GM21723 (cell line): Measurements from ENCODE around the gene LGALS9.

Source experiments
- ATAC-seq: cut with Tn5 transposase; IDR thresholded peaks from one replicate; pipeline ENCODE4 v1.9.1; 2021; ENCODE audit warnings: mild to moderate bottlenecking, moderate library complexity; ENCODE audit not compliant: unreplicated experiment

LGALS9 gene

DNA sequence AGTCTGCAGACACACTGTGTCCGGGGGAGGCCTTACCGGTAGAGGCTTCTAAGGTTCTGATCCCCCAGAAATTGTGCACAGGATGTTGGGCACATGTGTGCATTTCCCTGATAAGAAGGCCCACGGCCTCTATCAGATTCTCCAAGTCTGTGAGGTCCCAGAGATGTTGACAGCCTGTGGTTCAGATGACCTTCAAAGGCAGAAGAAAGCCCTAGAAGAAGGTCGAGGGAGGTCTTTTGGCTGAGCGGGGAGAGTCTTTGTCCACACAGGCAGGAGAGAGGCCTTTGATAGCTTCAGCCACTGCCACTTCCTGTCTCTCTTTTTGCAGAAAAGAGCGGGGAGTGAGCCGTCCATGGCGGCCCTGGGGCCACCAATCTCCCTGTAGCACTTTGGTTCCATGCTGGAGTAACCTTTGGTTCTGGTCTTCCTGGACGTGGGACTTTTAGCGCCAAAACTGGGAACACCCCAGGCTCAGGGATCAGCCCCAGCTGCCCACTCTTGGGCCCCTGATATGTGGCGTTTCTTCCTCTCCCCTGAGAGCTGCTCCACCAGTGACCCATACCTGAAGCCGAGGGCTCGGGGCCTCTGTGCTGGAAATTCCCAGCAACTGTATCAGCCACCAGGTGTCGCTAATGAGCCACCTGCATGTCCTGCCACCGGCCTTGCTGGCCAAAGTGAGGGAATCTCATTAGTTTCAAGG lies 28.1 kb upstream of the LGALS9 start:
- ATAC-seq: no peak

DNA sequence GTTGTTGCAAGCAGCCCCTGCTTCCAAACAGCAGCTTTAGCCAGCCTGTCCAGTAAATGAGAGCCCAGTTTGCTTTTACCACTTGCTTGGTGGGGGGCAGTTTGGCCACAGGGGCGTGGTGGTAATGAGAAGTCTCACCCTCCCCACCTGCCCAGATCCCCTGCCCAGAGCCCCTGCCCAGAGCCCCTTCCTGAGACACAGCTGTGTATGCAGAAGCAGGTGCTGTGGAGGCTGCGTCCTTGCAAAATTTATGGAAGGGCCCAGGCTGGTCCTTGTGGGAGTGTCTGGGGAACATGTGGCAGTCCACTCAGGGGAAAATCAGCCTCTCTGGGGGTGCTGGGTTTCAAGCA lies 27.6 kb upstream of the LGALS9 start:
- ATAC-seq: no peak

DNA sequence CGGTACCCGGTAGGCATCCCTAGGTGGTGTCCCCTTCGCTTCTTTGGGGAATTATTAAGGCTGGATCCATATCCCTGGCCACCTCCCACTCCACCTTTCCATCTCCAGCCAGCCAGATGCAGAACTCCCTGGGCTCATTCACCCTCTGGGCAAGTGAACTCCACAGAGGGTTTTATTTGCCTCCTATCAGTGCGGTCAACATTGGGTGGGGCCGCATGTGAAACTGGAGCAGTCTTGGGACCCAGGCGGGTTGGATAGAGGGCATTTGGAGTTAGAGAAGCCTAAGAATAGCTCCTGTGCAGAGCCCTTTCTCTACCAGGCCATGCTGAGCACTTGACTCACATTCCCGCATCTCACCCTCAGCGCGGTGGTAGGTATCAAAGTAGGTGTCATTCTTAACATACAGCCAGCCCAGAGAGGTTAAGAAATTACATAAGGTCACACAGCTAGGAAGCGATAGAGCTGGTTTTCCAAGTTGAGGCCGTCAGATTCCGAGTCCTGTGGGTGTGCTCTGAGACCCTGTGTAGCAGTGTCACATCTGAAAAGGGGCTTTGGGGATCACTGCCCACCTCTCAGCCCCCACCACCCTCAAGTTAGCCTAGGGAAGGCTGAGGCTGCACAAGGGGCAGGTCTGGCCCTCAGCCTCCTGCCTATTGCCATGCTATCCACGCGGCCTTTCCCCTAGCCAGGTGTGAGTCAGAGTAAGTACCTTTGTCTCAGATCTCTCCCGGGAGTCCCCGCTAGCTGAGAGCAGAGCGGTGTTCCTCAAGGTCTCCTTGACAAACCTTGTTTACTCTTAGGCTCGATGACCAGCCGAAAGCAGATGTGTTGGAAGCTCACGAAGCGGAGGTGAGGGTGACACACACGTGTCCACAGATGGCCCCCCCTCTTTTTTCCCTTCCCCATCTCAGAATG lies 26.9 kb upstream of the LGALS9 start:
- no peak for ATAC-seq

DNA sequence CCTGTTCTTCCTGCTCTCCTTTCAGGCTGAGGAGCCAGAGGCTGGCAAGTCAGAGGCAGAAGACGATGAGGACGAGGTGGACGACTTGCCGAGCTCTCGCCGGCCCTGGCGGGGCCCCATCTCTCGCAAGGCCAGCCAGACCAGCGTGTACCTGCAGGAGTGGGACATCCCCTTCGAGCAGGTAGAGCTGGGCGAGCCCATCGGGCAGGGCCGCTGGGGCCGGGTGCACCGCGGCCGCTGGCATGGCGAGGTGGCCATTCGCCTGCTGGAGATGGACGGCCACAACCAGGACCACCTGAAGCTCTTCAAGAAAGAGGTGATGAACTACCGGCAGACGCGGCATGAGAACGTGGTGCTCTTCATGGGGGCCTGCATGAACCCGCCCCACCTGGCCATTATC lies 25.6 kb upstream of the LGALS9 start:
- ATAC-seq: no peak

DNA sequence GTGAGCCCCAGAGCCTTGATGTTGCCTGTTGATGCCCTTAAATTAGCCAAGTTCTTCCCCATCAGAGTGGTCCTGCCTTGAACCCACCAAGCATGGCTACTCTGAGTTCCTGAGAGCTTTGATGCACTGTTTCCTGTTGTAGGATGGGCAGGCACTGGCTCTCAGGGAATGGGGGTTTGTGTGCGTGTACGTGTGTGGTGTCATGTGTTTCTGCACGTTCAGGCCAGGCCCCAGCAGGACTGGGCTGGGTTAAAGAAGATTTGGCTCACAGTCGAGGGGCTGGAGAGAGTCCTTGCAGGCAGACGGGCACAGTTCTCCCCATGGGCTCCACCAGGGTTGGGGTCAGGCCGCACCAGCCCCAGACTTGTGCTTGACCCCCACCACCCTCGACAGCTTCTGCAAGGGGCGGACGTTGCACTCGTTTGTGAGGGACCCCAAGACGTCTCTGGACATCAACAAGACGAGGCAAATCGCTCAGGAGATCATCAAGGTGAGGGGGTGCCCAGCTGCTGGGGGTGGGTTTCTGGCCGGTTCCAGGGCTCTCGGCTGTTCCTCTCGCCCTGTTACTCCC lies 23.4 kb upstream of the LGALS9 start:
- no peak for ATAC-seq

DNA sequence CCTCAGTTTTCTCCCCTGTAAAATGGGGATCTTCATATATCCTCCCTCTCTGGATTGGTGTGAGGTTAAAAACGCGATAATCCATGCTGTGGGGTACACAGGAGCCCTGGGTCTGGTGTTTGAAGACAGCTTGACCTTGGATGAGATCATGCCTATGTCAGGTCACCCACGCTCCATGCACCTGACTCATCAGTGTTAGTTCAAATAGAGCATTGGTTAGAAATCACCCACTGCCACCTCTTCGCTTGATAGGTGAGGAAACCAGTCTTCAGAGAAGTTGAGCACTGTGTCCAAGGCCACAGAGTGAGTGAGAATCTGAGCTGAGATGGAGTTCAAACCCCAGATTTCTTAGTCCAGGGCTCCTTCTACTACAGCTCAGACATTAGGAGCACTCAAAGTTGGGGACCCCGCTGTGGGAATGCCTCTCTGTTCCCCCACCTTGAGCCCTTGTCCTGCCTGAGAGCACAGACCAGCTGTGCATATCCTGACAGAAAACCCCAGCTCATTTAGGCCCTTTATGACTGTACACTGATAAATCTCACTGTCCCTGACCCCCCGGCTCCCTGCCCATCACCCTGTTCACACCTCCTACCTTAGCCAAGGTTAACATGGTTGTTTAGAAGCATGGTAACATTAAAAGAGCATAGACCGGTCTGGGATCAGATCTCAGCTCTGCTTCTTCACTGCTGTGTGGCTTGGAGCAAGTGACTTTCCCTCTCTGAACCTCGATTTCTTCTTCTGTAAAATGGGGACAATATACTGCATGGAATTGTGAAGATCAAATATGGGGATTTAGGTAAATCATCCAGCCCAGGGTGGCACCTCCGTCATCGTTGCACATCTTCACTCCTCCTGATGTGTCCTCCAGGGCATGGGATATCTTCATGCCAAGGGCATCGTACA lies 22.4 kb upstream of the LGALS9 start:
- no peak for ATAC-seq

DNA sequence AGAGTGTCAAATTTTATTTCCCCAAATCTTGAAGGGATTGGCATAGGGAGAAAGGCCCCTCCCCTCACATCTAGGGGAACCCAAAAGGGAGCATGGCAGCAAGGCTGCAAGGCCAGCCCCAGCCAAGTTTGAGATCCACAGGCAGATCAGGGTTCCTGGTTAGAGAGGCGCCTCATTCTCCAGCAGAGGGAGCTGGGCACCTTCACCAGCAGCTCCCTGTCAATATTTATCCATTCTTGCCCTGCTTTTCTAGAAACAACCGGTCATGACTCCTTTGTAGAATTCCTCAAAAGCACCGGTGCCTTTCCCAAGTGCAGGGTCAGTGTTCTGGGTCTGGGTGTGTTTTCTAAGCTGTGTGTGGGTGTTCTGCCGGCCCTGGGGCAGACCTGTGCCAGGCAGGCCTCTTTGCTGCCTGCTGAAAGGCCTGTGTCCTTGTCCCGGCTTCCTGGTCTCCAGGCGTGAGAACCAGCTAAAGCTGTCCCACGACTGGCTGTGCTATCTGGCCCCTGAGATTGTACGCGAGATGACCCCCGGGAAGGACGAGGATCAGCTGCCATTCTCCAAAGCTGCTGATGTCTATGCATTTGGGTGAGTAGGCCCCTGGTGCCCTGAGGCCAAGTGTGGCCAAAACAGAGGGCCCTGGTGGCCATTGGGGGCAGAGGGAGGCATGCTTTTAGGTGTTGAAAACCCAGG lies 21.2 kb upstream of the LGALS9 start:
- no peak for ATAC-seq

DNA sequence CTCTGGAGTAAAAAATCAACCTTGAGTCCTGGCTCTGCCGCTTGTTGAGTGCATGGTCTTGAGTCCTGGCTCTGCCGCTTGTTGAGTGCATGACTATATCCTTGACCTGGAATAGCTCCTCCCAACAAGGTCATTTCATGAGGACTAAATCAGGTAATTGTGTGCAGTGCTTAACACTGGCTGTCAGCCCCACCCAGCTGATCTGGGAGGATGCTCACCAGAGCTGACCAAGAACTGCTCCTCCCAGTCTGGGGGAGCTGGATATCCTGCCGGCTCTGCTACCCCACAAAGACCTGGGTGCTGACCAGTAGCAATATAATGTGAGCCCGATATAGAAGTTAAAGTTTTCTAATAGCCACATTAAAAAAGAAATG lies 20.7 kb upstream of the LGALS9 start:
- ATAC-seq: no peak

DNA sequence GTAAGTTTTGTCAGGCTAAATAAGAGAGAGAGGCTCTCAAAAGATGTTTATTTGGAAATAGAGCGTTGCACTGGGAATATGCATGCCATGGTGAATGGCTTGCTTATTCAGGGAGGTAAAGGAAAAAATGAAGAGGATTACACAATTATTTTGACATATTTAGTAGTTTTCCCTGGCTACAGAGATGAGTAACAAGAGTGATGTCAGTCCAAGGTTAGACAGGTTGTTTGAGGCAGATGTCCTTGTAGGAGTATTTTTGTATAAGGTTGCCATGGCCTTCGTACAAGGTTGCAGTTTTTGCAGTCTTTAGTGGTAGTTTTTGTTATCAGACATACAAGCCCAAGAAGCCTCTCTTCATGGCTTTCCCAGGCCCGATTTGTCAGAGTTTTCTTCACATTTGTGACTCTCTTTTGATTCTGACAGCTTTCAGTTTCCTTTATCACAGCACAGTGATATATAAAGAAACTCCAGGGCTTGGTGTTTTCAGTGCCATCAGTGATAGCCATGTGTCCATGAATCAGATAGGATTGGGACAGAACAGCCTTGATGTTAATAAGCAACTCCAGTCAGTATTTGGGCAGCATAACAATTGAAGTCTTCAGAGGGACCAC lies 18.7 kb upstream of the LGALS9 start:
- no peak for ATAC-seq

DNA sequence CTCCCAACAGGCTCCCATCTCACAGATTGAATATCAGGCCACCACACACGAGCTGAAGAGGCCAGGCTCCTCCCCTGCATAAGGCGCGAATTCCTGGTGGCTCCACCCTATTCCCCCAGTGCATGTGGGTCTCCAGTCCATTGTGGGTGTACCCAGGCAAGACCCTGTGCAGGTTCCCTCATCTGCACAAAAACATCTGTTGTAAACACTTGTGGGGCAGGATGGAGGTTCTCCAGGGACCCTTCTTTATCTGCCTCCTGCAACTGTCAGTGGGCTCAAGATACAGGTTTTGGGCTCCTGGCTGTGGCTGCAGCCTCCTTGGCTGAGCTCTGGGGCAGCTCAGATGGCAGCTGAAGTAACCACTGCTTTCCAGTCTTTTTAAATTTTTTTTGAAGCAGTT lies 17.6 kb upstream of the LGALS9 start:
- no peak for ATAC-seq

DNA sequence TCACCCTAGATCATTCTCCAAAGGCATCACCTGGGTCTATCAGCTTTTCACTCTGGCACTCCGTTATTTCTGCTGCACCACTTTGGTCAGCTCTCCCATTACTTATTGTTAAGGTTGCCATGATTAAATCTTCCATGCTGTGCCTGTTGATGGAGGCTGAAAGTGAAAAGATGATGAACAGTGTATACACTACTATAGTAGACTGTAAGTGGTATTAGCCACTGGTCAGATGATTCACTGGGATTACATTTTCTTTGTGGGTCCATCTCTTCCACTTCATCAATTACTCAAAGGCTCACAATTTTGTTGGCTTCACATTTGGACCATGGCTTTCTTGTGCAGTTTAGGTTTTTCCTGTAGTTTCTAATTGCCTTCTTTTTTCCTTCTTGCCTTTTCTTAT lies 15.9 kb upstream of the LGALS9 start:
- ATAC-seq: no peak

DNA sequence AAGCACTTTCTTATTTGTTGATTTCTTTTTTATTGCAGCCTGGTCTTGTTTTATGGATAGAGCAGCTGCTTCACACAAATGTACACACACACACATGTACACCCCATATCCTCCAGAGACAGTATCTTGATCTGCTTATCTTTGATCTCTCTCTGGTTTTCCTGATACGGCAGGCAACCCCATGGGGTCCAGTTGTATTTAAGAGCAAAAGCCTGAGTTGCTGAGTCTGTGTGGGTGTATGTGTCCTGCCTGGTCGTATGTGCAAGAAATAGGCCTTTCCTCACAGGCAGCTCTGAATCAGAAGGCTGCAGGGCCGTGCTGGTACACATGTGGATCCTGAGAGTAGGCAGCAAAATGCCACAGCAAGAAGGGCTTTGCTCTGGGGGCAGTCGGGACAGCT lies 14.6 kb upstream of the LGALS9 start:
- no peak for ATAC-seq

DNA sequence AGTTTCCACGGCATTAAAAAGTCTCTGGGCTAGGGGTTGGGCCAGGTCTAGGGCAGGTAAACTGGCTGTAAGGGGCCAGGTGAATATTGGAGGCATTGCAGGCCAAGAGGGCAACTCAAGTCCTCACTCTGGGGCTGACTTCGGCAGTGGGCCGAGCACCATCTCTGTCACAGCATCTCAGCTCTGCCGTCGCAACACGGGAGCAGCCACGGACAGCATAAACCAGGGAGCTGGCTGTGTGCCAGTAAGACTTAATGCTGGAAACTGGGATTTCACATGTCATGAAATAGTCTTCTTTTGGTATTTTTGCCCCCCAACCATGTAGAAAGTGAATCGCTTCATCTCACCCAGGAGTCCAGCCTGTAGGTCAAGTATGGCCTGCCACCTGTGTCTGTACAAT lies 12.6 kb upstream of the LGALS9 start:
- ATAC-seq: no peak

DNA sequence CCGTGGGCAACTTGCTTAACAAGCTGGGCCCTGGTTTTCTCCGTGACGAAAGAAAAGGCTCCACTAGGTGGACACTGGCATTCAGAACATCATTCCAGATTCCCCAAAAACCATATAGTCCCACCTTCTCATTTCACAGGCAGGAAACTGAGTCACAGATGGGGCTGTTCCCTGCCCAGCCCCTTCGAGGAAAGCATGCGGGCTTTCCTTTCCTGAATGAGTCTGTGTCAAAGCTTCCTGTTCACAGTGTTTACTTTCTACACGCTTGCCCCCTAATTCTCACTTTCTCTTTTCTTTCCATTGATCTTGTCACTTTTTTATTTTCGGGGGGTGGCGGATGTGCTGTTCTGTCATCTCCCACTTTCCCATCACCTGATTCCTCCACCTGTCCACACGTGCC lies 10.3 kb upstream of the LGALS9 start:
- no peak for ATAC-seq

DNA sequence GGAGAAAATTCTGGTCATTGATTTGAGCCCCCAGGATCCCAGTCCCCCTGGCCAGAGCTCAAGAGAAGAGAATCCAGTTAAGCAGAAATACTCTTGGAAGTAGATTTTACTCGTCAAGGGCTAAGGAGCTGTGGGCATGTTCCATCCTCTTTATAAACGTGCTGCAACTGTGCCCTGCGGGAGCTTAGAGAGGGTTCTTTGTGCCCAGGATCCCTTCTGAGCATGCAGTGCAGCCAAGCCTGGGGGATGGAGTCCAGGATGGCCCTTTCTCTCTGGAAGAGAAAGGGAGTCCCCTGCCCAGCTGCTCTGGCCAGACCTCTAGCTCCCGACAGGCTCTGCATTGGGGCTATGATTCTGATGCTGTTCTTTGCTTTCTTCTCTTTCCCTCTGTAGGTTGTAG lies 9.5 kb upstream of the LGALS9 start:
- no peak for ATAC-seq

DNA sequence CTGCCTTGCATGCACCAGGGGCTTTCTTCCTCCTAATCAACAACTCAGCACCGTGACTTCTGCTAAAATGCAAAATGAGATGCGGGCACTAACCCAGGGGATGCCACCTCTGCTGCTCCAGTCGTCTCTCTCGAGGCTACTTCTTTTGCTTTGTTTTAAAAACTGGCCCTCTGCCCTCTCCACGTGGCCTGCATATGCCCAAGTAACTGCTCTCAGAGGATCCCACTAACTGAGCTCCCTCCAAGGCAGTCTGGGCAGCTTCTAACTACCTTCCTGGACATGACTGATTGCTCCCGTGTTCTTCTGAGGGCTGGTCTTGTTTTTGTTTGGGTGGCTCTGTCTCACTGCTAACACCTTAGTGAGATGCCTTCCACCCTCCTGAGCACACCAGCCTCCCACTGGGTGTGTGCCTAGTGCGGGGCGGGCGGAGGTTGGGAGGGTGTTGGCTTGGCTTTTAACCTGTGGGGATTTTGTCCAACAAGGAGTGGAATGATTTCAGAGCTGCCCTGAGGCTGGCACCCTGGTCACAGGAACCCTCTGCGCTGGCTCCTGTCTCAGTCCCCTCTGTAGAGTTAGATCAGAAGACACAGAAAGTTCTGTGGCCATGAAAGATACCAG lies 8.9 kb upstream of the LGALS9 start:
- ATAC-seq: no peak

DNA sequence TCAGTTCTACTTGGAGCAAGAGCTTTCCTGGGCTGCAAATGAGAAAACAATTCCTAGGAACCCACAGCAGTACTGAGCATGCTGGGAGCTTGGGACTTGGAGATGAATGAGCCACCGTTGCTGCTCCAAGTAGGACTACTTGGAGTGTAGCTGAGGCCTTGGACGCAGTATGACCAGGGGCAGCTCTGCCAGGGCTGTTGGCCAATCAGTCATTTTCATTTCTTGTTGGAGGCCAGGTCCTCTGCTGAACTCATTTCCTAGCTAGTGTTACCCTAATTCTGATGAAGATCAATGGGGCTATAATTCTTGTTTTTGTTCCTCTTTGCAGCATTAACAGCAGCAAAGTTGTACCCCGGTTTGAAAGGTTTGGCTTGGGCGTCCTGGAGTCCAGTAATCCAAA lies 8.0 kb upstream of the LGALS9 start:
- ATAC-seq: no peak

DNA sequence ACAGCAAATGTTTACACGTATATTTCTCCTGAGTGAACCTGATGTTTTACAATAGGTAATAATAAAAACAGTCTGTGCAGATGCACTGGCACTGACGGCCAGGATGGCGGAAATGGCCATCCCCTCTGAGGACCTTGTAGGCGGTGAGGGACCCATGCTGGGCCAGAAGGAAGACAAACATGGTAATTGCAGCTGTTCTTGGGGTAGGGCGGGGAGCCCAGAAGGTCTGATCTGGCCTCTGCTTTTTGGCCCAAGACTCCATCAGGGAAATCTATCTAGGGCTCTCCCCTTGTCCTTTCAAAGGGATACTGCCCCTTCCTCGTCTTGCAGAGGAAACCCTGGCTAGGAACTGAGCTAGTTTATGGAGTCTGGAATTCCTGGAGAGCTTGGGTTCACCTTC lies 7.4 kb upstream of the LGALS9 start:
- no peak for ATAC-seq

DNA sequence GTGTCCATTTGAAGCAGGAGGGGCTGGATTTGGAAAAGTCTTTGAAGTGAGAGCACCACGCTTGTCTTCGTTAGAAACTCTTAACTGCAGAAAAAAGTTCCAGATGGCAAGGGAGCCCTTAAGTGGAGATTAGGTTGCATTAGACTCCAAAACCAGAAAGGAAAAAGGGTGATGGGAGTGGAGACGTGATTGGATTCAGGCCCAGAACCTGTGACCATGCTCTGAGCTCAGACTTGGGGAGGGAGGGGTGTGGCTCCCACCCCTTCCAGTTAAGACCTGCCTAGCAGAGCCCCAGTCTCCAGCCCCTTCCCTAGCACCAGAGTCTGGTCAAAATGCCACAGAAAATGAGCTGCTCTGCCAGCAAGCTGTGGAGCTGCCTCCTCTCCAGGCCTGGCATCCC lies 6.4 kb upstream of the LGALS9 start:
- ATAC-seq: no peak

DNA sequence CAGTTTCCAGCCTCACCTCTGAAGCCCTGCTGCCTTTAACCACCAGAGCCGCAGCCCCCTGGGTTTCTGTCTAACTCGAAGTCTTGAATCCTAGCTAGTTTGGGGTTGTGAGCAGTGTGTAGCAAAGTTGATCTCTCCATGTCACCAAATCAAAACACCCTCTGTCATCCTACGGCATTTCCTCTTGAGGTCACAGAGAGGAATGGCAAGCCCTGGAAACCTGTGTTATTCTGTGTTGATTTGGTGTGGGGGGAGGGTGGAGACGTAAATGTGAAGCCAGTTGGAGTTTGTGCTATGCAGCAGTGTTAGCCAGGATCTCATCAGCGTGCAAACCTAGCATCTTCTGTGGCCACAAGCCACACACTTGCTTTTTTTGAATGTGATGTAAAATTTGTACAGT lies 5.1 kb upstream of the LGALS9 start:
- no peak for ATAC-seq
